ENCODE measurements around the gene PAX2. TPM values are rescaled to one million over a fixed set of nuclear protein-coding genes. Genes with fewer than 3 reads are reported as not detected.
A peak's percentile ranks its signal among the peaks of the same experiment; 100 is the strongest.

The PAX2 gene
- total RNA-seq, 1 experiment from 2014 or later = 0.09 TPM

DNA sequence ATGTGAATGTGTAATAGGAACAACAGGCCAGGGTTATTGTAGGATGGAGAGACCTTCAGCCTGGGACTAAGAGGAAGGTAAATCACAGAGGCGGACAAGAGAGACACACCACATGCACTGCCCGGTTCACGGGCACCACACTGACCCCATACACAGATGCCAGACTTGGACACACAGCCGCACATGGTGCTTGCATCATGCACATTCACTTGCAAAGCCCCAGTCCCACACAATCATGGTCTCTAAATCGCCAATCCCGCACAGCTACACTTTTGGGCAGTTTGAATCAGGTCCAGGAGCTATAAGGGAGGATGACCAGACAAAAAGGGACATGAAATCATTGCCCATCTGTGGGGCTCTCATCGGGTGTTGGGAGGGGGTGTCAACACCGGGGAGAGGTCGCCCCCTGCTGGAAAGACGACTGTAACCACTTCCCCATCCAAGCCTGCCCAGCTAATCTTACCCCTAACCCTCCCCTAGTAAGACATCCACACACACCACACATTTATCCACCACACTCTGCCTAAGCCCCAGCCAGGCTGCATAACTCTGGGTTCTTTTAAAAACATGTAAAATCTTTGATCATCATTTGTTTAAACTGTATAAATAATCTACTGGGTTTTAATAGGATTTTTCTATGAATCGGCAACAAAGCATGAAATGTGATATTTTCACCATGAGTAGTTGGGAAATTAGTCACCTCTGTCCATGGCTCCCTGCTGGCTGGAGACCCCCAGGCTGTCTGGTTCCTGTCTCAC lies 126.8 kb downstream of the PAX2 start:
- DNase-seq (ENCODE audit: low spot score) (peak; percentile 86), ATAC-seq (peak; percentile 88)
- no peak overlapping the region for H3K27ac Mint-ChIP-seq
- TF ChIP-seq ZNF121 (CRISPR knock-in tag; IDR thresholded peaks at IDR 0.05) (0 out of 2 replicates have a peak, but pooled peaks have one; percentile 21), OVOL2 (CRISPR knock-in tag; IDR thresholded peaks at IDR 0.05; ENCODE audit: borderline replicate concordance) (no peak)
- TF ChIP-seq, protein P1, sequence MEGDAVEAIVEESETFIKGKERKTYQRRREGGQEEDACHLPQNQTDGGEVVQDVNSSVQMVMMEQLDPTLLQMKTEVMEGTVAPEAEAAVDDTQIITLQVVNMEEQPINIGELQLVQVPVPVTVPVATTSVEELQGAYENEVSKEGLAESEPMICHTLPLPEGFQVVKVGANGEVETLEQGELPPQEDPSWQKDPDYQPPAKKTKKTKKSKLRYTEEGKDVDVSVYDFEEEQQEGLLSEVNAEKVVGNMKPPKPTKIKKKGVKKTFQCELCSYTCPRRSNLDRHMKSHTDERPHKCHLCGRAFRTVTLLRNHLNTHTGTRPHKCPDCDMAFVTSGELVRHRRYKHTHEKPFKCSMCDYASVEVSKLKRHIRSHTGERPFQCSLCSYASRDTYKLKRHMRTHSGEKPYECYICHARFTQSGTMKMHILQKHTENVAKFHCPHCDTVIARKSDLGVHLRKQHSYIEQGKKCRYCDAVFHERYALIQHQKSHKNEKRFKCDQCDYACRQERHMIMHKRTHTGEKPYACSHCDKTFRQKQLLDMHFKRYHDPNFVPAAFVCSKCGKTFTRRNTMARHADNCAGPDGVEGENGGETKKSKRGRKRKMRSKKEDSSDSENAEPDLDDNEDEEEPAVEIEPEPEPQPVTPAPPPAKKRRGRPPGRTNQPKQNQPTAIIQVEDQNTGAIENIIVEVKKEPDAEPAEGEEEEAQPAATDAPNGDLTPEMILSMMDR (IDR thresholded peaks at IDR 0.05) = peak; percentile 76
- H3K4me3 Mint-ChIP-seq = no peak overlapping the region
- no peaks in the 10 kb centered on the region for H3K36me3 Mint-ChIP-seq
- ChIA-PET CTCF (interaction anchor here (0.6 to 10.2 kb wide), 36 partner anchors 12 to 353 kb away, joined by 3 to 167 read pairs (median 4); partner anchors contain the start of gene PAX2), POLR2A (interaction anchor here (1.2 kb wide), 1 partner anchor 309 kb away, joined by 3 read pairs; no protein-coding TSS in a partner anchor)
- H3K4me1 Mint-ChIP-seq = peaks cover 20% of the 10 kb centered on the region
- H3K27me3 Mint-ChIP-seq (ENCODE audit: low read depth) = peaks cover 37% of the 10 kb centered on the region
- H3K9me3 Mint-ChIP-seq = no peaks in the 10 kb centered on the region

DNA sequence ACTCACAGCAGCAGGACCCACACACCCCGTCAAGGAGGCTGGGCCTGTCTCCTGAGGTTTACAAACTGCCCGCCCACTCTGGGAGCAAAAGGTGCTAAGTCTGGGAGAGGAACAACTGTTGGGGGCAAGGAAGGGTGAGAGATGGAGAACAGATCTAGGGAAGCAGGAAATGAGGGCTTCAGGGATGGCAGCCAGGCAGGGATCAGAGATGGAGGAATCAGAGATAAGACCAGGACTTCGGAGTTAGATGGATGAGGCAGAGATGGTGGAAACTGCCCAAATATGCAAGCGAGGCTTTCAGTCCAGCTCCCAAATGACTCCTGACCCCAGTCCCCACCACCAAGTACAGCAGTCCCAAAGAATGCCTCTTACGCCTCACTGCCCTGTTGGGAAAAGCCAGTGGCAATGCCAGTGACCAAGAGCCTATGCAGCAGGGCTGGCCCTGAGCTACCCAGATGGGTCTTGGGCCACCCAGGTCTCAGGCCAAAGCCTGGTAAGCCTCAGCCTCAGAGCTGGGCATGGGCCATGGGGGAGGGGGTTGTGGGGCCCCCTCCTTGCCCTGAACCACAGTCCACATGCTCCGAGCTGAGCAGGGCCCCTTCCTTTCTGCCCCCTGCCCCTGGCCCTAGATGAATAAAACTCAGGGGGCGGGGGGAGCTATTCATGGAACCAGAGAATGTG lies 127.9 kb downstream of the PAX2 start:
- Mint-ChIP-seq H3K27me3 (ENCODE audit: low read depth) (peaks cover 38% of the 10 kb centered on the region), H3K4me3 (no peak overlapping the region), H3K27ac (no peak overlapping the region), H3K9me3 (no peaks in the 10 kb centered on the region), H3K36me3 (no peaks in the 10 kb centered on the region), H3K4me1 (peaks cover 28% of the 10 kb centered on the region)
- no peak for DNase-seq (ENCODE audit: low spot score)
- POLR2A ChIA-PET = no interaction called here
- CTCF ChIA-PET = interaction anchor here (0.6 to 10.2 kb wide), 13 partner anchors 10 to 355 kb away, joined by 3 to 167 read pairs (median 5); partner anchors contain the start of genes HIF1AN and PAX2
- no peak for ATAC-seq
- TF ChIP-seq, protein P2, sequence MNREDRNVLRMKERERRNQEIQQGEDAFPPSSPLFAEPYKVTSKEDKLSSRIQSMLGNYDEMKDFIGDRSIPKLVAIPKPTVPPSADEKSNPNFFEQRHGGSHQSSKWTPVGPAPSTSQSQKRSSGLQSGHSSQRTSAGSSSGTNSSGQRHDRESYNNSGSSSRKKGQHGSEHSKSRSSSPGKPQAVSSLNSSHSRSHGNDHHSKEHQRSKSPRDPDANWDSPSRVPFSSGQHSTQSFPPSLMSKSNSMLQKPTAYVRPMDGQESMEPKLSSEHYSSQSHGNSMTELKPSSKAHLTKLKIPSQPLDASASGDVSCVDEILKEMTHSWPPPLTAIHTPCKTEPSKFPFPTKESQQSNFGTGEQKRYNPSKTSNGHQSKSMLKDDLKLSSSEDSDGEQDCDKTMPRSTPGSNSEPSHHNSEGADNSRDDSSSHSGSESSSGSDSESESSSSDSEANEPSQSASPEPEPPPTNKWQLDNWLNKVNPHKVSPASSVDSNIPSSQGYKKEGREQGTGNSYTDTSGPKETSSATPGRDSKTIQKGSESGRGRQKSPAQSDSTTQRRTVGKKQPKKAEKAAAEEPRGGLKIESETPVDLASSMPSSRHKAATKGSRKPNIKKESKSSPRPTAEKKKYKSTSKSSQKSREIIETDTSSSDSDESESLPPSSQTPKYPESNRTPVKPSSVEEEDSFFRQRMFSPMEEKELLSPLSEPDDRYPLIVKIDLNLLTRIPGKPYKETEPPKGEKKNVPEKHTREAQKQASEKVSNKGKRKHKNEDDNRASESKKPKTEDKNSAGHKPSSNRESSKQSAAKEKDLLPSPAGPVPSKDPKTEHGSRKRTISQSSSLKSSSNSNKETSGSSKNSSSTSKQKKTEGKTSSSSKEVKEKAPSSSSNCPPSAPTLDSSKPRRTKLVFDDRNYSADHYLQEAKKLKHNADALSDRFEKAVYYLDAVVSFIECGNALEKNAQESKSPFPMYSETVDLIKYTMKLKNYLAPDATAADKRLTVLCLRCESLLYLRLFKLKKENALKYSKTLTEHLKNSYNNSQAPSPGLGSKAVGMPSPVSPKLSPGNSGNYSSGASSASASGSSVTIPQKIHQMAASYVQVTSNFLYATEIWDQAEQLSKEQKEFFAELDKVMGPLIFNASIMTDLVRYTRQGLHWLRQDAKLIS (CRISPR knock-in tag; IDR thresholded peaks at IDR 0.05; ENCODE audit: borderline replicate concordance) = no peak
- TF ChIP-seq IRF2 (CRISPR knock-in tag; IDR thresholded peaks at IDR 0.05; ENCODE audit: borderline replicate concordance, low read depth) = no peak
- TF ChIP-seq ZNF232 (CRISPR knock-in tag; IDR thresholded peaks at IDR 0.05) = no peak
- no peak for TF ChIP-seq TP53 (CRISPR knock-in tag; IDR thresholded peaks at IDR 0.05)
- no peak for TF ChIP-seq KAT7 (CRISPR knock-in tag; IDR thresholded peaks at IDR 0.05; ENCODE audit: borderline replicate concordance)
- no peak for TF ChIP-seq FOXJ3 (CRISPR knock-in tag; IDR thresholded peaks at IDR 0.05; ENCODE audit: borderline replicate concordance)
- TF ChIP-seq CBFB (CRISPR knock-in tag; IDR thresholded peaks at IDR 0.05; ENCODE audit: low read depth) = no peak
- TF ChIP-seq, protein P3, sequence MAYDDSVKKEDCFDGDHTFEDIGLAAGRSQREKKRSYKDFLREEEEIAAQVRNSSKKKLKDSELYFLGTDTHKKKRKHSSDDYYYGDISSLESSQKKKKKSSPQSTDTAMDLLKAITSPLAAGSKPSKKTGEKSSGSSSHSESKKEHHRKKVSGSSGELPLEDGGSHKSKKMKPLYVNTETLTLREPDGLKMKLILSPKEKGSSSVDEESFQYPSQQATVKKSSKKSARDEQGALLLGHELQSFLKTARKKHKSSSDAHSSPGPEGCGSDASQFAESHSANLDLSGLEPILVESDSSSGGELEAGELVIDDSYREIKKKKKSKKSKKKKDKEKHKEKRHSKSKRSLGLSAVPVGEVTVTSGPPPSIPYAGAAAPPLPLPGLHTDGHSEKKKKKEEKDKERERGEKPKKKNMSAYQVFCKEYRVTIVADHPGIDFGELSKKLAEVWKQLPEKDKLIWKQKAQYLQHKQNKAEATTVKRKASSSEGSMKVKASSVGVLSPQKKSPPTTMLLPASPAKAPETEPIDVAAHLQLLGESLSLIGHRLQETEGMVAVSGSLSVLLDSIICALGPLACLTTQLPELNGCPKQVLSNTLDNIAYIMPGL (CRISPR knock-in tag; IDR thresholded peaks at IDR 0.05) = no peak
- no peak for TF ChIP-seq NFE2L1 (CRISPR knock-in tag; IDR thresholded peaks at IDR 0.05)
- TF ChIP-seq, protein P1 (IDR thresholded peaks at IDR 0.05) = no peak
- TF ChIP-seq, protein P4, sequence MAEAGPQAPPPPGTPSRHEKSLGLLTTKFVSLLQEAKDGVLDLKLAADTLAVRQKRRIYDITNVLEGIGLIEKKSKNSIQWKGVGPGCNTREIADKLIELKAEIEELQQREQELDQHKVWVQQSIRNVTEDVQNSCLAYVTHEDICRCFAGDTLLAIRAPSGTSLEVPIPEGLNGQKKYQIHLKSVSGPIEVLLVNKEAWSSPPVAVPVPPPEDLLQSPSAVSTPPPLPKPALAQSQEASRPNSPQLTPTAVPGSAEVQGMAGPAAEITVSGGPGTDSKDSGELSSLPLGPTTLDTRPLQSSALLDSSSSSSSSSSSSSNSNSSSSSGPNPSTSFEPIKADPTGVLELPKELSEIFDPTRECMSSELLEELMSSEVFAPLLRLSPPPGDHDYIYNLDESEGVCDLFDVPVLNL (CRISPR knock-in tag; IDR thresholded peaks at IDR 0.05; ENCODE audit: borderline replicate concordance, low read depth) = no peak
- TF ChIP-seq, protein P5, sequence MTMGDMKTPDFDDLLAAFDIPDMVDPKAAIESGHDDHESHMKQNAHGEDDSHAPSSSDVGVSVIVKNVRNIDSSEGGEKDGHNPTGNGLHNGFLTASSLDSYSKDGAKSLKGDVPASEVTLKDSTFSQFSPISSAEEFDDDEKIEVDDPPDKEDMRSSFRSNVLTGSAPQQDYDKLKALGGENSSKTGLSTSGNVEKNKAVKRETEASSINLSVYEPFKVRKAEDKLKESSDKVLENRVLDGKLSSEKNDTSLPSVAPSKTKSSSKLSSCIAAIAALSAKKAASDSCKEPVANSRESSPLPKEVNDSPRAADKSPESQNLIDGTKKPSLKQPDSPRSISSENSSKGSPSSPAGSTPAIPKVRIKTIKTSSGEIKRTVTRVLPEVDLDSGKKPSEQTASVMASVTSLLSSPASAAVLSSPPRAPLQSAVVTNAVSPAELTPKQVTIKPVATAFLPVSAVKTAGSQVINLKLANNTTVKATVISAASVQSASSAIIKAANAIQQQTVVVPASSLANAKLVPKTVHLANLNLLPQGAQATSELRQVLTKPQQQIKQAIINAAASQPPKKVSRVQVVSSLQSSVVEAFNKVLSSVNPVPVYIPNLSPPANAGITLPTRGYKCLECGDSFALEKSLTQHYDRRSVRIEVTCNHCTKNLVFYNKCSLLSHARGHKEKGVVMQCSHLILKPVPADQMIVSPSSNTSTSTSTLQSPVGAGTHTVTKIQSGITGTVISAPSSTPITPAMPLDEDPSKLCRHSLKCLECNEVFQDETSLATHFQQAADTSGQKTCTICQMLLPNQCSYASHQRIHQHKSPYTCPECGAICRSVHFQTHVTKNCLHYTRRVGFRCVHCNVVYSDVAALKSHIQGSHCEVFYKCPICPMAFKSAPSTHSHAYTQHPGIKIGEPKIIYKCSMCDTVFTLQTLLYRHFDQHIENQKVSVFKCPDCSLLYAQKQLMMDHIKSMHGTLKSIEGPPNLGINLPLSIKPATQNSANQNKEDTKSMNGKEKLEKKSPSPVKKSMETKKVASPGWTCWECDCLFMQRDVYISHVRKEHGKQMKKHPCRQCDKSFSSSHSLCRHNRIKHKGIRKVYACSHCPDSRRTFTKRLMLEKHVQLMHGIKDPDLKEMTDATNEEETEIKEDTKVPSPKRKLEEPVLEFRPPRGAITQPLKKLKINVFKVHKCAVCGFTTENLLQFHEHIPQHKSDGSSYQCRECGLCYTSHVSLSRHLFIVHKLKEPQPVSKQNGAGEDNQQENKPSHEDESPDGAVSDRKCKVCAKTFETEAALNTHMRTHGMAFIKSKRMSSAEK (CRISPR knock-in tag; IDR thresholded peaks at IDR 0.05; ENCODE audit: borderline replicate concordance) = no peak
- no peak for TF ChIP-seq ATF1 (CRISPR knock-in tag; IDR thresholded peaks at IDR 0.05)
- no peak for TF ChIP-seq JAZF1 (CRISPR knock-in tag; IDR thresholded peaks at IDR 0.05)

All from WTC11 (cell line).